HFF-Myc (cell line): Measurements from ENCODE around the gene KRTAP4-8.
"Not testable (repeated sequence)": the region's sequence is repeated elsewhere in the genome, so short reads cannot be mapped to it uniquely, and the experiment has no call there.

Source experiments
- DNase-seq: peaks from one replicate; pipeline ENCODE4 v3.0.0-alpha.2; 2011; ENCODE audit warnings: low read depth; ENCODE audit errors: extremely low read depth
- H3K4me3 ChIP-seq: replicated peaks from 2 replicates; pipeline ENCODE4 v1.5.1; 2011; ENCODE audit warnings: low read depth, mild to moderate bottlenecking, control low read depth, low read length
- CTCF ChIP-seq: IDR thresholded peaks from 2 replicates; pipeline ENCODE4 v1.5.1; 2012; ENCODE audit warnings: mild to moderate bottlenecking, low read depth, low read length, control low read depth; ENCODE audit errors: missing control alignments

KRTAP4-8 gene

DNA sequence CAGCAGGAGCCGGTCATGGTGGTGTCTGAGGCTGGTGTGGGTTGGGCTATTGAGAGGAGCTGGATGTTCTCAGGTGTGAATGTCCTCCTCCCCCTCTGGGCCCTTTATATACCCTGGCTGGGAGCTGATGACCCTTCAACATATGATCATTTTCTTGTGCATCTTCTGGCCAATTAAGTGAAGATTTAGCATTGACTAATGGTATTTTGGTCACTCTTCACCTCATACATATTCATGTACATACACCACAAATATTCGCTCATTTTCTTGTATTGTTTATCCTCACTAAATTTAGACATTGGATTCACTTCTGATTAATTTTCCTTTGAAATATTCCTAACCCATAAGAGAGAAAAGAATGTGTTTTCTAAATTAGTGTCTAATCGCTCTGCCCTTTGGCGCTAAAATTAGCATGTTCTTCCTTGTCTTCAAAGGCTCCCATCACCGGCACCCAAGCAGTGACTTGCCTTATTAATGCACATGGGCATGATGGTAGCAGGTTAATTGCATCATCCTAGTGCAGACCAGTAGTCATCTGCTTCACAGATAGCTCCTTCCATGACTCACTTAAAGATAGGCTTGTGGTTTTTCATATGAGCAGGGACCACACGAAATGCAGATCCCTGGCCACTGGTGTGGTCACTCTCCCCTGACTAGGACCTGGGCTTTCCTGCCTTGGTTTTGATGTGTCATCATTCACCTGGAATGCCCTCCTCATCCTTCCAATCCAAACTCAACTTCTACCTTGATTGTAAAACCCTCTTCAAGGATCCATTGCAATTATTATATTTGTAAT lies 31.9 kb downstream of the KRTAP4-8 start, which contains the start of gene KRTAP2-4:
Gene KRTAP2-4 (minus strand): TSS at position 51 of the 796 bp plus-strand sequence. CDS start 34 bp downstream, at position 17.
- DNase-seq = peak; percentile 85
- TF ChIP-seq CTCF = no peak
- no peak within 1 kb of the TSS for H3K4me3 ChIP-seq

DNA sequence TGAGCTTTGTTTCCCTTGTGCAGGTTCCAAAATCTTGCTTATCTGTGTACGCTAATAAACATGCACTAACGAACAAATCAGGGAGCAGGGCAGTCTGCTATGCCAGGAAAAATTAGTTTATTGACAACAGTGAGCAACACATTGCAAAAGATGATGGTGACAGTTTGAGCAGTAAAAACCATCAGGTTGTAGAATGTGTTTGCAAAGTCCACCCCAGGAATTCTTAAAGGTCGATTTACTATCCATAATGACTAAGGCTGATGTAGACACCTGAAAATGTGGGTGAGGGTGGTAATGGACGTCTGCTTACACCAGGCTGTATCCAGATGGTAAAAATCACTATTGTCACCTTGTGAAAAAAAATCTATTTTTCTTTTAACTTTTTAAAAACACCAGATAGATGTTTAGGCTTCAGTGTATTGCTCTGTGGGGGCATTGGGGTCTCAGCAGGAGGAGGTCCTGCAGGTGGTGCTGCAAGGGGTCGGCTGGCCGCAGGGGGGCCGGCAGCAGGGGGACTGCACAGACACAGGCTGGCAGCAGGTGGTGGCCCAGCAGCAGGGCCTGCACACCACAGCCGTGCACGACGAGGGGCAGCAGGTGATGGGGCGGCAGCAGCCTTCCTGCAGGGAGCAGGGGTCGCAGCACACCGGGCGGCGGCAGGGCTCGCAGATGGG lies 32.8 kb downstream of the KRTAP4-8 start:
- DNase-seq = not testable (repeated sequence)

GRCh38 chr17:41064301-41064700 lies 33.6 kb downstream of the KRTAP4-8 start:
- H3K4me3 ChIP-seq = no peak overlapping the region
- TF ChIP-seq CTCF = no peak
- no peak for DNase-seq

More for the DNA sequence above, 32.8 kb downstream of the KRTAP4-8 start:
- H3K4me3 ChIP-seq = not testable (repeated sequence)

GRCh38 chr17:41063449-41063848 lies 34.5 kb downstream of the KRTAP4-8 start:
- TF ChIP-seq CTCF = no peak
- no peak overlapping the region for H3K4me3 ChIP-seq
- peak; percentile 66 for DNase-seq

- TF ChIP-seq CTCF = no peak
- DNase-seq = peak; percentile 94
- no peak overlapping the region for H3K4me3 ChIP-seq
These were observed 36.0 kb downstream of the KRTAP4-8 start for GRCh38 chr17:41061964-41062363.

GRCh38 chr17:41060052-41060604 lies 37.8 kb downstream of the KRTAP4-8 start, which contains the start of gene KRTAP2-3:
TSS of gene KRTAP2-3 (minus strand) at chr17:41060114. CDS start at chr17:41060050, 64 bp downstream.
- H3K4me3 ChIP-seq = no peak within 1 kb of the TSS
- TF ChIP-seq CTCF = no peak
- peak; percentile 78 for DNase-seq

GRCh38 chr17:41059276-41060051 lies 38.5 kb downstream of the KRTAP4-8 start:
- H3K4me3 ChIP-seq = not testable (repeated sequence)
- peak; percentile 52 for DNase-seq
